Activated CD8-positive, alpha-beta memory T cell treated with anti-CD3 and anti-CD28 coated beads, Interleukin-2, amount 50 U/mL, for 24 hours (primary cell): ENCODE measurements around the gene LAGE3.

Experiments used
- DNase-seq: peaks from one replicate; pipeline ENCODE4 v3.0.0-alpha.2; 2020; ENCODE audit errors: extremely low read depth

Gene LAGE3

GRCh38 chrX:154458116-154458953 is 20.7 kb downstream of the LAGE3 start, which contains the start of gene PLXNA3:
Gene PLXNA3, plus strand, starts transcription at chrX:154458281. Its CDS starts 1,903 bp downstream, at chrX:154460184.
- DNase-seq: no peak

- DNase-seq: no peak
These were observed 21.5 kb downstream of the LAGE3 start for GRCh38 chrX:154457491-154458115.

GRCh38 chrX:154452823-154453222 is 26.3 kb downstream of the LAGE3 start:
- no peak for DNase-seq

GRCh38 chrX:154450312-154450711 is 28.8 kb downstream of the LAGE3 start:
- DNase-seq: no peak

- DNase-seq: no peak
These were observed 29.5 kb downstream of the LAGE3 start for GRCh38 chrX:154449618-154450017.

- DNase-seq: no peak
These were observed 30.6 kb downstream of the LAGE3 start for GRCh38 chrX:154448484-154448883.

- no peak for DNase-seq
These were observed 32.7 kb downstream of the LAGE3 start for GRCh38 chrX:154446430-154446829.

GRCh38 chrX:154445776-154446175 is 33.3 kb downstream of the LAGE3 start:
- DNase-seq: no peak

GRCh38 chrX:154444755-154445246 is 34.3 kb downstream of the LAGE3 start:
- DNase-seq: no peak

- DNase-seq: no peak
These were observed 34.9 kb downstream of the LAGE3 start, which contains the start of gene FAM50A for GRCh38 chrX:154443992-154444754. Gene FAM50A, plus strand, starts transcription at chrX:154444141. Its CDS starts 95 bp downstream, at chrX:154444236.

- no peak for DNase-seq
These were observed 35.6 kb downstream of the LAGE3 start for GRCh38 chrX:154443479-154443910.

- no peak for DNase-seq
These were observed 36.9 kb downstream of the LAGE3 start for GRCh38 chrX:154441984-154442707.

GRCh38 chrX:154441564-154441963 is 37.5 kb downstream of the LAGE3 start:
- DNase-seq: no peak

- DNase-seq: no peak
These were observed 38.3 kb downstream of the LAGE3 start for GRCh38 chrX:154440623-154441357.

GRCh38 chrX:154439841-154440240 is 39.2 kb downstream of the LAGE3 start:
- DNase-seq: no peak

GRCh38 chrX:154437971-154438893 is 40.8 kb downstream of the LAGE3 start:
- no peak for DNase-seq

GRCh38 chrX:154436983-154437752 is 41.9 kb downstream of the LAGE3 start, which contains the start of gene GDI1:
Gene GDI1, plus strand, starts transcription at chrX:154437154. Its CDS starts 101 bp downstream, at chrX:154437255.
- DNase-seq: no peak

- DNase-seq: no peak
These were observed 42.6 kb downstream of the LAGE3 start for GRCh38 chrX:154436374-154436982.
